Thoracic aorta (tissue), 2 donors: ENCODE results near the gene ZNF212. TPM values are rescaled to one million over a fixed set of nuclear protein-coding genes. Genes with fewer than 3 reads are reported as not detected.
A peak's percentile ranks its signal among the peaks of the same experiment; 100 is the strongest.

Experiments used
- ATAC-seq: fragments of 150-250 bp; one replicate; pipeline ENCODE4 v1.8.0; 2017; ENCODE audit warnings: low read depth; ENCODE audit not compliant: insufficient number of reproducible peaks, low FRiP score
- DNase-seq: peaks from one replicate; pipeline ENCODE4 v3.0.0-alpha.2; 2020; ENCODE audit warnings: low spot score
- H3K27ac ChIP-seq, 2 donors: fragments of 200-600 bp; sonication (generic); 1 replicate in 1 of 2; 2 replicates in 1 of 2; pipeline ENCODE4 v1.5.1; 2016; ENCODE audit warnings: mild to moderate bottlenecking in 2 of 2, moderate library complexity in 2 of 2
- H3K27me3 ChIP-seq: fragments of 200-600 bp; sonication (generic); replicated peaks from 2 replicates; pipeline ENCODE4 v1.6.0; 2016; ENCODE audit warnings: mild to moderate bottlenecking; ENCODE audit not compliant: insufficient read depth
- H3K36me3 ChIP-seq: fragments of 200-600 bp; sonication (generic); one replicate; pipeline ENCODE4 v1.5.1; 2016
- H3K4me1 ChIP-seq, 2 donors: fragments of 200-600 bp; sonication (generic); 1 replicate in 1 of 2; 2 replicates in 1 of 2; pipeline versions ENCODE4 v1.5.1 to v1.6.0; 2016; ENCODE audit warnings: low read depth in 2 of 2, mild to moderate bottlenecking in 1 of 2; ENCODE audit not compliant: control insufficient read depth in 1 of 2
- H3K4me3 ChIP-seq: fragments of 200-600 bp; sonication (generic); 2 replicates; pipeline ENCODE4 v1.5.1; 2016; ENCODE audit warnings: mild to moderate bottlenecking
- H3K9me3 ChIP-seq: fragments of 200-600 bp; sonication (generic); 2 replicates; pipeline ENCODE4 v1.5.1; 2016
- CTCF ChIP-seq: fragments of 200-600 bp; sonication (generic); IDR thresholded peaks from one replicate; pipeline ENCODE4 v1.5.1; 2019; ENCODE audit warnings: antibody characterized with exemption
- total RNA-seq, 2 donors: library from RNA; depleted of rRNA; stranded (reverse); fragments of >200 nt; gene quantifications; one replicate each; pipeline versions ENCODE4 v1.1.0 to v1.2.3, GENCODE V29; 2016

Gene ZNF212
- total RNA-seq, 2 donors from 2014 or later = 6.6 to 8.3 TPM

GRCh38 chr7:149237502-149237901 lies 1.9 kb upstream of the ZNF212 start:
- no peak for DNase-seq
- no peaks in the 10 kb centered on the region for H3K27me3 ChIP-seq
- no peak overlapping the region for H3K27ac ChIP-seq
- H3K4me3 ChIP-seq = no peak overlapping the region
- H3K36me3 ChIP-seq = no peaks in the 10 kb centered on the region
- H3K9me3 ChIP-seq = no peaks in the 10 kb centered on the region
- H3K4me1 ChIP-seq = peaks cover 11 to 23% of the 10 kb centered on the region in 2 donors
- no peak for TF ChIP-seq CTCF
- no peak for ATAC-seq

GRCh38 chr7:149238051-149238450 lies 1.4 kb upstream of the ZNF212 start:
- no peak overlapping the region for H3K4me3 ChIP-seq
- DNase-seq = no peak

GRCh38 chr7:149240637-149241036 lies 1.2 kb downstream of the ZNF212 start:
- Histone ChIP-seq H3K9me3 (no peaks in the 10 kb centered on the region), H3K27me3 (no peaks in the 10 kb centered on the region), H3K27ac (no peak overlapping the region), H3K4me1 (peaks cover 11 to 23% of the 10 kb centered on the region in 2 donors), H3K4me3 (peak overlapping the region; percentile 95), H3K36me3 (no peaks in the 10 kb centered on the region)
- TF ChIP-seq CTCF = no peak
- DNase-seq = no peak
- ATAC-seq = no peak

More at GRCh38 chr7:149238051-149238450, 1.4 kb upstream of the ZNF212 start:
- Histone ChIP-seq H3K4me1 (peaks cover 11 to 23% of the 10 kb centered on the region in 2 donors), H3K36me3 (no peaks in the 10 kb centered on the region), H3K27ac (no peak overlapping the region), H3K9me3 (no peaks in the 10 kb centered on the region), H3K27me3 (no peaks in the 10 kb centered on the region)
- no peak for ATAC-seq
- no peak for TF ChIP-seq CTCF

- ATAC-seq = no peak
- Histone ChIP-seq H3K36me3 (no peaks in the 10 kb centered on the region), H3K27ac (no peak overlapping the region), H3K27me3 (no peaks in the 10 kb centered on the region), H3K4me3 (no peak overlapping the region), H3K9me3 (no peaks in the 10 kb centered on the region), H3K4me1 (peaks cover 11 to 23% of the 10 kb centered on the region in 2 donors)
- no peak for TF ChIP-seq CTCF
- DNase-seq = no peak
Measured at GRCh38 chr7:149241696-149242095, 2.2 kb downstream of the ZNF212 start.

GRCh38 chr7:149245244-149245643 lies 5.8 kb downstream of the ZNF212 start:
- no peak for TF ChIP-seq CTCF
- Histone ChIP-seq H3K4me3 (no peak overlapping the region), H3K36me3 (peaks cover 1% of the 10 kb centered on the region), H3K27me3 (no peaks in the 10 kb centered on the region), H3K27ac (no peak overlapping the region), H3K4me1 (peaks cover 8 to 14% of the 10 kb centered on the region in 2 donors), H3K9me3 (no peaks in the 10 kb centered on the region)
- no peak for DNase-seq
- no peak for ATAC-seq
